Keratinocyte (primary cell): ENCODE data around the gene PARN. TPM values are rescaled to one million over a fixed set of nuclear protein-coding genes. Genes with fewer than 3 reads are reported as not detected.

ENCODE experiments used
- DNase-seq: peaks from one replicate; pipeline ENCODE4 v3.0.0-alpha.2; 2011; ENCODE audit warnings: low read depth, missing footprints, low spot score
- FAIRE-seq: peaks from 2 replicates; lab custom pipeline; 2011; peaks lifted over from hg19 to GRCh38; lab: Jason Lieb, UNC
- H2AFZ ChIP-seq: 2 replicates; pipeline ENCODE4 v1.6.0; 2012; ENCODE audit warnings: low read length, control low read depth, inconsistent platforms; ENCODE audit not compliant: control insufficient read depth
- H3K27ac ChIP-seq: 2 replicates; pipeline ENCODE4 v1.5.1; 2011; ENCODE audit warnings: low read length; ENCODE audit not compliant: control insufficient read depth, insufficient read depth
- H3K27me3 ChIP-seq: 3 replicates; pipeline ENCODE4 v1.6.0; 2011; ENCODE audit warnings: low read length; ENCODE audit not compliant: control insufficient read depth, insufficient read depth; ENCODE audit errors: extremely low read depth
- H3K36me3 ChIP-seq, 2 experiments: 2 replicates in 1 of 2; 3 replicates in 1 of 2; pipeline ENCODE4 v1.5.1; 2011; ENCODE audit warnings: low read length in 2 of 2, mild to moderate bottlenecking in 1 of 2; ENCODE audit not compliant: control insufficient read depth in 2 of 2, insufficient read depth in 2 of 2; ENCODE audit errors: extremely low read depth in 1 of 2
- H3K4me1 ChIP-seq: 3 replicates; pipeline ENCODE4 v1.5.1; 2011; ENCODE audit warnings: low read length; ENCODE audit not compliant: control insufficient read depth, insufficient read depth; ENCODE audit errors: extremely low read depth
- H3K4me2 ChIP-seq: 3 replicates; pipeline ENCODE4 v1.6.0; 2011; ENCODE audit warnings: low read depth, low read length; ENCODE audit not compliant: control insufficient read depth, insufficient read depth; ENCODE audit errors: extremely low read depth
- H3K4me3 ChIP-seq, 3 experiments: fragments of 200-600 bp in 1 of 3; sonication (generic) in 1 of 3; 2 replicates in 2 of 3; 3 replicates in 1 of 3; pipeline ENCODE4 v1.5.1; 2011 to 2016; ENCODE audit warnings: low read length in 3 of 3, mild to moderate bottlenecking in 3 of 3, control low read depth in 2 of 3, inconsistent platforms in 1 of 3, low read depth in 1 of 3, mixed read lengths in 1 of 3, mixed run types in 1 of 3, moderate library complexity in 1 of 3; ENCODE audit not compliant: control insufficient read depth in 2 of 3, insufficient read depth in 2 of 3; ENCODE audit errors: extremely low read depth in 1 of 3
- H3K79me2 ChIP-seq: 2 replicates; pipeline ENCODE4 v1.6.0; 2012; ENCODE audit warnings: low read length; ENCODE audit not compliant: control insufficient read depth, insufficient read depth
- H3K9ac ChIP-seq: 3 replicates; pipeline ENCODE4 v1.6.0; 2011; ENCODE audit warnings: low read length; ENCODE audit not compliant: control insufficient read depth, insufficient read depth; ENCODE audit errors: extremely low read depth
- H3K9me1 ChIP-seq: 3 replicates; pipeline ENCODE4 v1.6.0; 2011; ENCODE audit warnings: low read length; ENCODE audit not compliant: control insufficient read depth, insufficient read depth; ENCODE audit errors: extremely low read depth
- H3K9me3 ChIP-seq: 2 replicates; pipeline ENCODE4 v1.5.1; 2012; ENCODE audit warnings: low read depth, low read length; ENCODE audit not compliant: control insufficient read depth
- H4K20me1 ChIP-seq: 3 replicates; pipeline ENCODE4 v1.6.0; 2011; ENCODE audit warnings: low read length; ENCODE audit not compliant: control insufficient read depth, insufficient read depth; ENCODE audit errors: extremely low read depth
- EZH2 ChIP-seq: IDR thresholded peaks from one replicate; pipeline ENCODE4 v1.6.1; 2012; ENCODE audit warnings: inconsistent platforms, mild to moderate bottlenecking, low read length, moderate library complexity
- dilution Hi-C: fragments of 300-500 bp; cut with MboI; formaldehyde crosslinking; loops from one replicate; pipeline ENCODE4 v1.7.0; 2020; ENCODE audit warnings: low sequenced_read_pairs; ENCODE audit not compliant: extremely low pct_ligation_motif_present
- polyA plus RNA-seq, 5 experiments: library from polyadenylated mRNA; depleted of rRNA in 3 of 5; stranded (reverse) in 3 of 5; stranded (forward) in 1 of 5; unstranded in 1 of 5; fragments of >200 nt; gene quantifications; 1 replicate in 1 of 5; 2 replicates in 3 of 5; 3 replicates in 1 of 5; pipeline versions ENCODE4 v1.2.1 to v1.2.3, GENCODE V29; 2011 to 2012; ENCODE audit warnings: missing spikeins in 2 of 5, low read depth in 1 of 5, low replicate concordance in 1 of 5
- TF ChIP-seq, protein P1 (sequence below), 3 experiments: IDR thresholded peaks in 1 of 3; conservative IDR thresholded peaks in 1 of 3; optimal IDR thresholded peaks in 1 of 3; 2 replicates in 2 of 3; 3 replicates in 1 of 3; pipeline versions ENCODE3 to v1.5.1; 2011; ENCODE audit warnings: low read length in 3 of 3, mild to moderate bottlenecking in 3 of 3, moderate library complexity in 2 of 3, control low read depth in 1 of 3, inconsistent platforms in 1 of 3; ENCODE audit not compliant: insufficient read depth in 2 of 3; ENCODE audit errors: extremely low read depth in 1 of 3

The PARN gene
- polyA plus RNA-seq, 1 donor (not counting 4 experiments of a cell fraction or from before 2014, with no cell fraction given): 40.8 TPM

DNA sequence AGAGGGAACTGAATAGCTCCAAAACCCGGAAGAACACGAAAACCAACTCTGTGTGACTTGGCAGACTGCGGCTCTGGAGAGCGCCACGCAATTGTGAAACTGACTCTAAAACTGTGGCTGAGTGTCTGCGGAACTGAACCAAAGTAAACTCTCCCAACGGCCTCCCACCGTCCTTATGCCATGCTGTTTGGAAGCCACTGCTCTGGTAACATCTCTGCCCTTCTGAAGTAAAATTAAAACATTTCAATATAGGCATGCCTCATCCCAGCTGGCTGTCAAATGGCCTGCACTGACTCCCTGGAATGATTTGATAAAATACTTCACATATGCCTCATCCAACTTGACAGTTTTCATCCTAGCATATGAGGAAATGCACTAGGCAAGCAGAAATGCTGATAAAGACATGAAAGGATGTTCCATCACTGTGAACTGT, 70.2 kb downstream of the PARN start:
- no peaks in the 10 kb centered on the region for H3K79me2 ChIP-seq

DNA sequence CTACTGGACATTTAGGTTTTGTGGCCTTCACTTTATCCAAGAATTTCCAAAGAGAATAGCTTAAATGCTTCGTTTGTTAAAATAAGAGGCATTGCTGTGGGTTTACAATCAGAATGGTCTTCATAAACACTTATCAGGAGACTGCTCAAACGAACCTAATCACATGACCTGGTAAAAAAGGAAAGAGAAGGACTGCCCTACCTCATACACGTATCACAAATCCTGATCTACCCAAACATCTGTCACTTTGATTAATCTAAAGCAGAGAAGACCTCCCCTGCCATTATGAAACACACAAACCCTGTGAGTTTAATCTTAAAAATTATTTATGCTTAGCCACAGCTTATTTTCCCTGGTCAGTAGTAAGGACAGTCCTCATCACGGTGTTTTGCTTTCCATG, 76.6 kb downstream of the PARN start:
- no peaks in the 10 kb centered on the region for H3K27me3 ChIP-seq
- H3K9me1 ChIP-seq: no peaks in the 10 kb centered on the region
- H4K20me1 ChIP-seq: no peaks in the 10 kb centered on the region
- no peaks in the 10 kb centered on the region for H3K79me2 ChIP-seq
- H3K9me3 ChIP-seq: no peaks in the 10 kb centered on the region
- H3K36me3 ChIP-seq: peaks cover 2 to 5% of the 10 kb centered on the region in 2 experiments
- no peak for TF ChIP-seq EZH2
- TF ChIP-seq, protein P1, sequence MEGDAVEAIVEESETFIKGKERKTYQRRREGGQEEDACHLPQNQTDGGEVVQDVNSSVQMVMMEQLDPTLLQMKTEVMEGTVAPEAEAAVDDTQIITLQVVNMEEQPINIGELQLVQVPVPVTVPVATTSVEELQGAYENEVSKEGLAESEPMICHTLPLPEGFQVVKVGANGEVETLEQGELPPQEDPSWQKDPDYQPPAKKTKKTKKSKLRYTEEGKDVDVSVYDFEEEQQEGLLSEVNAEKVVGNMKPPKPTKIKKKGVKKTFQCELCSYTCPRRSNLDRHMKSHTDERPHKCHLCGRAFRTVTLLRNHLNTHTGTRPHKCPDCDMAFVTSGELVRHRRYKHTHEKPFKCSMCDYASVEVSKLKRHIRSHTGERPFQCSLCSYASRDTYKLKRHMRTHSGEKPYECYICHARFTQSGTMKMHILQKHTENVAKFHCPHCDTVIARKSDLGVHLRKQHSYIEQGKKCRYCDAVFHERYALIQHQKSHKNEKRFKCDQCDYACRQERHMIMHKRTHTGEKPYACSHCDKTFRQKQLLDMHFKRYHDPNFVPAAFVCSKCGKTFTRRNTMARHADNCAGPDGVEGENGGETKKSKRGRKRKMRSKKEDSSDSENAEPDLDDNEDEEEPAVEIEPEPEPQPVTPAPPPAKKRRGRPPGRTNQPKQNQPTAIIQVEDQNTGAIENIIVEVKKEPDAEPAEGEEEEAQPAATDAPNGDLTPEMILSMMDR (optimal IDR thresholded peaks at IDR 0.05 in 1 of 3, IDR thresholded peaks at IDR 0.05 in 1 of 3, conservative IDR thresholded peaks at IDR 0.05 in 1 of 3; ENCODE audit: extremely low read depth in 1 of 3, insufficient read depth in 2 of 3, low read length in 3 of 3): no peak
- no peak overlapping the region for H3K9ac ChIP-seq
- no peak overlapping the region for H3K4me3 ChIP-seq
- dilution Hi-C loops: no loop called here
- H3K4me1 ChIP-seq: no peaks in the 10 kb centered on the region
- DNase-seq: no peak
- no peak overlapping the region for H2AFZ ChIP-seq
- no peak overlapping the region for H3K4me2 ChIP-seq
- no peak for FAIRE-seq
- no peak overlapping the region for H3K27ac ChIP-seq

More for the DNA sequence above, 70.2 kb downstream of the PARN start:
- Histone ChIP-seq H3K4me2 (no peak overlapping the region), H2AFZ (no peak overlapping the region), H3K27ac (no peak overlapping the region), H3K9me3 (no peaks in the 10 kb centered on the region), H3K4me3 (no peak overlapping the region), H3K4me1 (peaks cover 24% of the 10 kb centered on the region), H4K20me1 (no peaks in the 10 kb centered on the region), H3K9ac (no peak overlapping the region), H3K9me1 (peaks cover 2% of the 10 kb centered on the region), H3K36me3 (peaks cover 2% of the 10 kb centered on the region in 2 experiments), H3K27me3 (no peaks in the 10 kb centered on the region)
- FAIRE-seq (no peak), DNase-seq (no peak)
- TF ChIP-seq, protein P1 (optimal IDR thresholded peaks at IDR 0.05 in 1 of 3, IDR thresholded peaks at IDR 0.05 in 1 of 3, conservative IDR thresholded peaks at IDR 0.05 in 1 of 3; ENCODE audit: extremely low read depth in 1 of 3, insufficient read depth in 2 of 3, low read length in 3 of 3): no peak
- TF ChIP-seq EZH2: no peak
- dilution Hi-C loops: no loop called here
